Measurements from ENCODE around the gene ZNF217.

DNA sequence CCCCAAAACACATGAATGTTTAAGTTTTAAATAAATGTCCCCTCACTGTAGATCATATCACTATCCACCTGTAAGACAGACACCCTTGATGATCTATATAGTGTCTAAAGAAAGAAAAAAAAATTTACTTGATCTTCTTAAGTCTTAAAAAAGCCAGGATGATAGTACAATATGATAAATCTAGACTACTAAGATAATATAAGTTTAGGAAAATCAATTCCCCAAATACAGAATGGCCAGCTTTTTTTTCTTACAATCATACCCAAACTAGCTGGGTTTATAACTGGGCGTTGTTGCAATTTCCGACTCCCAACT is 14.4 kb downstream of the ZNF217 start:
- TF ChIP-seq, protein P1, sequence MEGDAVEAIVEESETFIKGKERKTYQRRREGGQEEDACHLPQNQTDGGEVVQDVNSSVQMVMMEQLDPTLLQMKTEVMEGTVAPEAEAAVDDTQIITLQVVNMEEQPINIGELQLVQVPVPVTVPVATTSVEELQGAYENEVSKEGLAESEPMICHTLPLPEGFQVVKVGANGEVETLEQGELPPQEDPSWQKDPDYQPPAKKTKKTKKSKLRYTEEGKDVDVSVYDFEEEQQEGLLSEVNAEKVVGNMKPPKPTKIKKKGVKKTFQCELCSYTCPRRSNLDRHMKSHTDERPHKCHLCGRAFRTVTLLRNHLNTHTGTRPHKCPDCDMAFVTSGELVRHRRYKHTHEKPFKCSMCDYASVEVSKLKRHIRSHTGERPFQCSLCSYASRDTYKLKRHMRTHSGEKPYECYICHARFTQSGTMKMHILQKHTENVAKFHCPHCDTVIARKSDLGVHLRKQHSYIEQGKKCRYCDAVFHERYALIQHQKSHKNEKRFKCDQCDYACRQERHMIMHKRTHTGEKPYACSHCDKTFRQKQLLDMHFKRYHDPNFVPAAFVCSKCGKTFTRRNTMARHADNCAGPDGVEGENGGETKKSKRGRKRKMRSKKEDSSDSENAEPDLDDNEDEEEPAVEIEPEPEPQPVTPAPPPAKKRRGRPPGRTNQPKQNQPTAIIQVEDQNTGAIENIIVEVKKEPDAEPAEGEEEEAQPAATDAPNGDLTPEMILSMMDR (conservative IDR thresholded peaks at IDR 0.05), result no peak
- no peak for TF ChIP-seq ZFX (IDR thresholded peaks at IDR 0.05)

Measured in C4-2B (cell line).